RWPE2 (cell line): ENCODE data around the gene NMNAT3.

Experiments used
- ATAC-seq: fragments of 200-7000 bp; cut with Tn5 transposase; 3 replicates; pipeline ENCODE4 v1.9.1; 2021; ENCODE audit warnings: low read depth
- DNase-seq: peaks from one replicate; pipeline ENCODE4 v3.0.0-alpha.2; 2020; ENCODE audit warnings: low spot score
- H3K27ac ChIP-seq: fragments of 450-650 bp; 2 replicates; pipeline ENCODE4 v1.5.1; 2017; ENCODE audit warnings: mild to moderate bottlenecking; ENCODE audit not compliant: poor library complexity, severe bottlenecking
- H3K27me3 ChIP-seq: fragments of 250-450 bp; sonication (Bioruptor Pico); 2 replicates; pipeline ENCODE4 v1.5.1; 2021; ENCODE audit warnings: mild to moderate bottlenecking, moderate library complexity; ENCODE audit not compliant: insufficient read depth, poor library complexity, severe bottlenecking
- H3K36me3 ChIP-seq: fragments of 250-450 bp; sonication (Bioruptor Pico); 2 replicates; pipeline ENCODE4 v1.5.1; 2020; ENCODE audit warnings: low read depth, mild to moderate bottlenecking, moderate library complexity
- H3K4me1 ChIP-seq: fragments of 250-450 bp; sonication (Bioruptor Pico); 2 replicates; pipeline ENCODE4 v1.5.1; 2021; ENCODE audit warnings: mild to moderate bottlenecking, moderate library complexity; ENCODE audit not compliant: insufficient read depth, poor library complexity, severe bottlenecking
- H3K4me3 ChIP-seq: fragments of 250-450 bp; sonication (Bioruptor Pico); 2 replicates; pipeline ENCODE4 v1.5.1; 2021; ENCODE audit warnings: mild to moderate bottlenecking, moderate library complexity; ENCODE audit not compliant: severe bottlenecking
- H3K9me3 ChIP-seq: fragments of 250-450 bp; sonication (Bioruptor Pico); 2 replicates; pipeline ENCODE4 v1.5.1; 2021; ENCODE audit warnings: mild to moderate bottlenecking, moderate library complexity; ENCODE audit not compliant: severe bottlenecking
- TF ChIP-seq, protein P1 (sequence below): fragments of 450-650 bp; IDR thresholded peaks from one replicate; pipeline ENCODE4 v1.5.1; 2017; ENCODE audit warnings: mild to moderate bottlenecking, moderate library complexity; ENCODE audit not compliant: poor library complexity, severe bottlenecking

The NMNAT3 gene

DNA sequence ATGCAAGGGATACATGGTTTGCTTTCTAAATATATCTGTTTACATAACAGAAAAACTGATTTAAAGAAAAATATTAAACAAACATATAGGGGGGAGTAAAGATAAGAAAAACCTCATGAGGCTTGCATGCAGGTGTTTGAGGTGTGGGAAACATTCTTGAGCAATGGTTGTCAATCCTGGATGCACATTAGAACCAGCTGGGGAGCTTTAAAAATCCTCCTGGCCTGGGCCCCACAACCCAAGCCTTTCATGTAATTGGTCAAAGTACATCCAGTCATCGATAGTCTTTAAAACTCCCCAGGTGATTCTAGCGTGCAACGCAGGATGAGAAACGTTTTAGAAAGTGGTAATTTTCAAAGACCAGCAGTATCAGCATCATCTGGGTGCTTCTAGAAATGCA lies 18.3 kb downstream of the NMNAT3 start:
- Histone ChIP-seq H3K9me3 (no peaks in the 10 kb centered on the region), H3K27me3 (no peaks in the 10 kb centered on the region), H3K36me3 (no peaks in the 10 kb centered on the region), H3K4me3 (no peak overlapping the region), H3K27ac (no peak overlapping the region), H3K4me1 (peaks cover 4% of the 10 kb centered on the region)
- TF ChIP-seq, protein P1, sequence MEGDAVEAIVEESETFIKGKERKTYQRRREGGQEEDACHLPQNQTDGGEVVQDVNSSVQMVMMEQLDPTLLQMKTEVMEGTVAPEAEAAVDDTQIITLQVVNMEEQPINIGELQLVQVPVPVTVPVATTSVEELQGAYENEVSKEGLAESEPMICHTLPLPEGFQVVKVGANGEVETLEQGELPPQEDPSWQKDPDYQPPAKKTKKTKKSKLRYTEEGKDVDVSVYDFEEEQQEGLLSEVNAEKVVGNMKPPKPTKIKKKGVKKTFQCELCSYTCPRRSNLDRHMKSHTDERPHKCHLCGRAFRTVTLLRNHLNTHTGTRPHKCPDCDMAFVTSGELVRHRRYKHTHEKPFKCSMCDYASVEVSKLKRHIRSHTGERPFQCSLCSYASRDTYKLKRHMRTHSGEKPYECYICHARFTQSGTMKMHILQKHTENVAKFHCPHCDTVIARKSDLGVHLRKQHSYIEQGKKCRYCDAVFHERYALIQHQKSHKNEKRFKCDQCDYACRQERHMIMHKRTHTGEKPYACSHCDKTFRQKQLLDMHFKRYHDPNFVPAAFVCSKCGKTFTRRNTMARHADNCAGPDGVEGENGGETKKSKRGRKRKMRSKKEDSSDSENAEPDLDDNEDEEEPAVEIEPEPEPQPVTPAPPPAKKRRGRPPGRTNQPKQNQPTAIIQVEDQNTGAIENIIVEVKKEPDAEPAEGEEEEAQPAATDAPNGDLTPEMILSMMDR = no peak
- no peak for DNase-seq
- no peak for ATAC-seq

DNA sequence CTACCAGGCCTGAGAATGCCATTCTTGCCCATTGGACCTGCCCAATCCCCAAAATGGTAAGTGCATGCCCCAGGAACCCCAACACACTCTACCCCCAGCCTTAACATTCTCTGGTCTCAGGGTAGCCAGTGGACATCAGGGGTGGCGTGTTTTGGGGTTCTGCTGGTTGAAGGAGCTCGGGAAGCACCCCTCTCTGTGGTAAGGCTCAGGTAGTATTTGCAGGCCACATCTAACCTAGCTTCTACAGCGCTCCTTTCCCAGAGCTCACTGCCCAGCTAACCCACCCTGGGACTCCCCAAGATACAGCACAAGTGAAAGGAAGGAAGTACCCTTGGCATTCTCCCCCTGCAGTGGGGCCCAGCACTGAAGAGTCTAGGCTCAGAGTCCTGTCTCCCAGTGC lies 19.8 kb downstream of the NMNAT3 start:
- Histone ChIP-seq H3K4me1 (peaks cover 15% of the 10 kb centered on the region), H3K9me3 (no peaks in the 10 kb centered on the region), H3K36me3 (no peaks in the 10 kb centered on the region), H3K4me3 (no peak overlapping the region), H3K27me3 (no peaks in the 10 kb centered on the region), H3K27ac (no peak overlapping the region)
- TF ChIP-seq, protein P1 = no peak
- ATAC-seq = no peak
- no peak for DNase-seq

DNA sequence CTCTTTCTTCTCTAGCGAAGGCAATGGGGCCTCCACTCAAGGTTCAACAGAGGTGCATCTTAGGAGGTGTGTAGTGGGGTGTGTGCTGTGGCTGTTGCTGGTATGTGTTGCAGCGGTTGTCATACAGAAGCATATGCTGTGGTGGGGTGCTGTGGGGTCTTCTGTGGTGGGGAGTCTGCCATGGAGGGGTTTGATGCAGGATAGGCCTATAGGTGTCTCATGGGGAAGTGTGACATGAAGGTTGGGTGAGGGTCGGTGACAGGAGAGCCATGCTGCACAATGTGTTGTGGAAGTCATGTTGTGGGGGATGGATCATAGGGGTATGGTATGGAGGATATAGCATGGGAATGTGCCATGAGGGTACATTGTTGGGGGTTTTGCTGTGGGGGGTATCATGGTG lies 20.3 kb downstream of the NMNAT3 start:
- Histone ChIP-seq H3K27ac (no peak overlapping the region), H3K4me1 (peaks cover 15% of the 10 kb centered on the region)
- ATAC-seq = no peak

DNA sequence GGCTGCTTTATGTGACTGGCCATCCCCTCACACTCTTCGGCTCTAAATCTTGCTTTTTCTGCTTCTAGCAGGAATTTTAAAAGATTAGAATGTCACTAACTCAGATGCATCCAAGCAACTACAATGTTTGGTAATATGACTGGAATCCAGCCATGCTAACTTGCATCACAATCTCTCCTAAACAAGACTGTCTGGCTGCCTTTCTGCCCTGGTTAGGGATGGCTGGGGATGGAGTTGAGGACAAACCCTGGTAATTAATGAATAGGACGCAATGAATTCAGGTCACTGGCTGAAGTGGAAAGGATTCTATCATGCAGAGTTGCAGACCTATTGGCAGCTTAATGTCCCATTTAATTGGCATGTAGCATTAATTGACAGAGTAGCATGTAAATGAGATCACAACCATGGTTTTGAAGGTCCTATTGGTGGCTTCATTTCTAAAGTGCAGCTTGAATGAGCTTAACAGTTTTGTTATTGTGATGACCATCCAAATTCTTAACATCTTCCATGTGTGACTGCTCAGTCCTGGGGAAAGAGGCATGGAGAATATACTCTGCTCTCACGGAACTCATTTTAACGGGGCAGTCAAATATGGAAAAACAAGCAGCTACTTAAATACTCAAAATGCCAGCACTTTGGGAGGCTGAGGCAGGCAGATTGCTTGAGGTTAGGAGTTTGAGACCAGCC lies 21.7 kb downstream of the NMNAT3 start:
- H3K4me3 ChIP-seq = no peak overlapping the region
- no peaks in the 10 kb centered on the region for H3K9me3 ChIP-seq
- H3K4me1 ChIP-seq = peaks cover 15% of the 10 kb centered on the region
- TF ChIP-seq, protein P1 = no peak
- ATAC-seq = no peak
- H3K36me3 ChIP-seq = no peaks in the 10 kb centered on the region
- H3K27ac ChIP-seq = no peak overlapping the region
- H3K27me3 ChIP-seq = no peaks in the 10 kb centered on the region
- DNase-seq = no peak

More for the DNA sequence above, 20.3 kb downstream of the NMNAT3 start:
- DNase-seq = no peak
- TF ChIP-seq, protein P1 = no peak
- H3K36me3 ChIP-seq = no peaks in the 10 kb centered on the region
- H3K27me3 ChIP-seq = no peaks in the 10 kb centered on the region
- H3K4me3 ChIP-seq = no peak overlapping the region
- H3K9me3 ChIP-seq = no peaks in the 10 kb centered on the region

DNA sequence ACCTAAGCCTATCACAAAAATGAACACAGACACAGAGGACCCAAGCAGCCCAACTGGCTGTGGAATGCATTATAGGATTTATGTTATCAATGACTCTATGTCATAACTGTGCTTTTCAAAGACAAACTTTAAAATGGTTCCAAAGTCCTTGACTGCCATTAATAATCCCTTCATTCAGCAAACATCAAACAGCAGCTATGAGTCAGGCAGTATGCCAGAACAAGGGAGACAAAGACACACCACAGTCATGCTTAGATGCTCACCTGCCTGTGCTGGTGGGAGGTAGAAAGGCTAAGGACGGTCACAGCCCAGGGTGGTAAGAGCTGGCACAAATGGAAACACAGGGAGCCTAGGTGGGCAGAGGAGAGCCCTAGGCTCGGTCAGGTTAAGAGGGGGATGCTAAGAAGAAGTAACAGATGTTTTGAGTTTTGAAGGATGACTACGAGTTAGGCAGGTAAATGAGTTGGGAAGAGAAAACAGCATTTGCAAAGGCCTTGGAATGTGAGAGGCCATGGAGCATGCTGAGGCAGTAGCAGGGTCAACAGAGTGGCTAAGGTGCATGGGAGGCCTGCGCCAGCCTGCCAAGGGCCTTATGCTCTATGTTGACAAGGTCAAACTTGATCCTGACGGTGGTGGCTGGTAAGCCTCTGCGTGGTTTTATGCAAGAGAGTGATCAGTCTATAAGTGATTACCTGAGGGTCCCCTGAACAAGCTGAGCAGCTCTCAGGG lies 23.0 kb downstream of the NMNAT3 start:
- Histone ChIP-seq H3K36me3 (no peaks in the 10 kb centered on the region), H3K27ac (no peak overlapping the region), H3K4me1 (peaks cover 15% of the 10 kb centered on the region), H3K27me3 (no peaks in the 10 kb centered on the region), H3K9me3 (no peaks in the 10 kb centered on the region), H3K4me3 (no peak overlapping the region)
- no peak for DNase-seq
- TF ChIP-seq, protein P1 = no peak
- no peak for ATAC-seq
